ENCODE data around the gene FYN.

GRCh38 chr6:111668410-111668809, 204.8 kb downstream of the FYN start:
- TF ChIP-seq, protein P1, sequence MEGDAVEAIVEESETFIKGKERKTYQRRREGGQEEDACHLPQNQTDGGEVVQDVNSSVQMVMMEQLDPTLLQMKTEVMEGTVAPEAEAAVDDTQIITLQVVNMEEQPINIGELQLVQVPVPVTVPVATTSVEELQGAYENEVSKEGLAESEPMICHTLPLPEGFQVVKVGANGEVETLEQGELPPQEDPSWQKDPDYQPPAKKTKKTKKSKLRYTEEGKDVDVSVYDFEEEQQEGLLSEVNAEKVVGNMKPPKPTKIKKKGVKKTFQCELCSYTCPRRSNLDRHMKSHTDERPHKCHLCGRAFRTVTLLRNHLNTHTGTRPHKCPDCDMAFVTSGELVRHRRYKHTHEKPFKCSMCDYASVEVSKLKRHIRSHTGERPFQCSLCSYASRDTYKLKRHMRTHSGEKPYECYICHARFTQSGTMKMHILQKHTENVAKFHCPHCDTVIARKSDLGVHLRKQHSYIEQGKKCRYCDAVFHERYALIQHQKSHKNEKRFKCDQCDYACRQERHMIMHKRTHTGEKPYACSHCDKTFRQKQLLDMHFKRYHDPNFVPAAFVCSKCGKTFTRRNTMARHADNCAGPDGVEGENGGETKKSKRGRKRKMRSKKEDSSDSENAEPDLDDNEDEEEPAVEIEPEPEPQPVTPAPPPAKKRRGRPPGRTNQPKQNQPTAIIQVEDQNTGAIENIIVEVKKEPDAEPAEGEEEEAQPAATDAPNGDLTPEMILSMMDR (IDR thresholded peaks at IDR 0.05 in 2 of 3, conservative IDR thresholded peaks at IDR 0.05 in 1 of 3; ENCODE audit: borderline replicate concordance in 1 of 3, insufficient read depth in 1 of 3, low read depth in 2 of 3, low read length in 2 of 3) = peak in 2 of 3 experiments; percentile 39 to 46; a peak in 3 of 6 replicates
- no peak for TF ChIP-seq JUND (IDR thresholded peaks at IDR 0.05)
- TF ChIP-seq ZBTB33 (IDR thresholded peaks at IDR 0.05; ENCODE audit: extremely low read depth, insufficient replicate concordance, low read length) = no peak
- TF ChIP-seq POLR2A (IDR thresholded peaks at IDR 0.05; ENCODE audit: borderline replicate concordance, extremely low read depth, insufficient read depth, insufficient read length) = no peak
- no peak for TF ChIP-seq RAD21 (IDR thresholded peaks at IDR 0.05; ENCODE audit: low read depth)
- TF ChIP-seq EZH2 (IDR thresholded peaks at IDR 0.05) = no peak
- no peak for TF ChIP-seq MAX (IDR thresholded peaks at IDR 0.05)
- no peak for TF ChIP-seq POLR2AphosphoS5 (IDR thresholded peaks at IDR 0.05; ENCODE audit: low read depth, low read length)
- no peak for TF ChIP-seq EGR1 (IDR thresholded peaks at IDR 0.05; ENCODE audit: low read depth)
- TF ChIP-seq EZH2phosphoT487 (IDR thresholded peaks at IDR 0.05; ENCODE audit: borderline replicate concordance) = no peak
- TF ChIP-seq TCF7L2 (IDR thresholded peaks at IDR 0.05; ENCODE audit: borderline replicate concordance, extremely low read depth, insufficient read depth, insufficient read length) = no peak
- TF ChIP-seq CEBPB (IDR thresholded peaks at IDR 0.05; ENCODE audit: low read depth) = no peak
- TF ChIP-seq SRF (IDR thresholded peaks at IDR 0.05; ENCODE audit: low read depth) = no peak
- no peak for TF ChIP-seq FOSL1 (IDR thresholded peaks at IDR 0.05; ENCODE audit: low read depth)
